RPMI8226 (cell line): ENCODE measurements around the gene TMCC2.
"Not testable (repeated sequence)": the region's sequence is repeated elsewhere in the genome, so short reads cannot be mapped to it uniquely, and the experiment has no call there.

Source experiments
- DNase-seq: peaks from one replicate; pipeline ENCODE4 v3.0.0-alpha.2; 2015

TMCC2 gene

GRCh38 chr1:205283270-205284147 lies 55.8 kb downstream of the TMCC2 start:
- DNase-seq = peak; percentile 62

DNA sequence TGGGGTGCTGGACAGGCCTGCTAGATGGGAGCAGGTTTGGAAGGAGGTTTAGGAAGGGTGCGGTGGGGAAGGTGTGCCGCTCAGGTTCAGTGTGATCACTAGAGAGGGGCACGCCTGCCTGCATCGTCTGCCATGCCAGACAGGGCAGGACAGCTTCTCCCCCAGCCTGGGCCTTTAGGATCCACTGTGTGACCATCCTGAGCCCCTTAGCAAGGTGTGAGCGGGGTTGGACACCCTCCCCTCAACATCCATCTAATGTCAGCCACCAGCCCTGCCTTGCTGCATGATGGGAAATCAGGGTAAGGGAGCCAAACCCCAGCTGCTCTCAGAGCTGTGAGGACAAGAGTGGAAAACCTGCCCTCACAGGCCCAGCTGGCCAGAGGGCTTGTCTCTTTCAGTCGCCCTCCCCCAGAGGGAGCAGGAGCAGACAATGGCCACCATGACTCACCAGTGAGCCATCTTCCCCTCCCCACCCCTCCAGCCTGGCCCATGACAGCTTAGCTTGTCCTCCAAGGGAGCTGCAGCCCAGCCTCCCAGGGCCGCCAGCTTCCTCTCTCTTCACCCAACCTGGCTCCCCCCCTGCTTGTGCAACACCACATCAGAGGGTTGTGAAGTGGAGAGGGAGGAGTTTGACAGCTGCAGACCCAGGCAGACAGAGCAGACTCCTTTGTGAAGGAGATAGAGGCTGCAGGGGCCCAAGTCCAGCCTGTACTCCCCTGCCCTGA lies 56.8 kb downstream of the TMCC2 start:
- DNase-seq = peak; percentile 98

- peak; percentile 84 for DNase-seq
Measured at GRCh38 chr1:205285381-205286101, 57.8 kb downstream of the TMCC2 start.

GRCh38 chr1:205286335-205286950 lies 58.7 kb downstream of the TMCC2 start:
- DNase-seq = peak; percentile 93

DNA sequence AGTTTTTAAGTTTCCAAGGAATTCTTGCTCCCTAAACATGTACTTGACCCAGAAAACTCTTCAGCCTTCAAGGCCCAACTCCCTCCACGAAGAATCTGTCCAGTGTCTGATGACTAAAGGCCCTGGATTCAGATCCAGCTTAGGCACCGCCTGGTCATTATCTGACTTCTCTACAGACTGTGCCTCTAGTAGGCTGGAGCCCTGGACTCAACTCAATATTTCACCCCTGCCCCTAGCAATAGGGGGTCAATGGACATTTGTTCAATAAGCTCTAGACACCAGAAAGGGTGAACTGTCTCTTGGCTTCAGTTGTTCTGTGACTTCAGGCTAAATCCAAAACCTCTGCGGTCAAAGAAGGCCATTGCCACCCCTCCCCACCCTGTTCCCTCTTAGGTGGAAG lies 59.3 kb downstream of the TMCC2 start:
- DNase-seq = no peak

DNA sequence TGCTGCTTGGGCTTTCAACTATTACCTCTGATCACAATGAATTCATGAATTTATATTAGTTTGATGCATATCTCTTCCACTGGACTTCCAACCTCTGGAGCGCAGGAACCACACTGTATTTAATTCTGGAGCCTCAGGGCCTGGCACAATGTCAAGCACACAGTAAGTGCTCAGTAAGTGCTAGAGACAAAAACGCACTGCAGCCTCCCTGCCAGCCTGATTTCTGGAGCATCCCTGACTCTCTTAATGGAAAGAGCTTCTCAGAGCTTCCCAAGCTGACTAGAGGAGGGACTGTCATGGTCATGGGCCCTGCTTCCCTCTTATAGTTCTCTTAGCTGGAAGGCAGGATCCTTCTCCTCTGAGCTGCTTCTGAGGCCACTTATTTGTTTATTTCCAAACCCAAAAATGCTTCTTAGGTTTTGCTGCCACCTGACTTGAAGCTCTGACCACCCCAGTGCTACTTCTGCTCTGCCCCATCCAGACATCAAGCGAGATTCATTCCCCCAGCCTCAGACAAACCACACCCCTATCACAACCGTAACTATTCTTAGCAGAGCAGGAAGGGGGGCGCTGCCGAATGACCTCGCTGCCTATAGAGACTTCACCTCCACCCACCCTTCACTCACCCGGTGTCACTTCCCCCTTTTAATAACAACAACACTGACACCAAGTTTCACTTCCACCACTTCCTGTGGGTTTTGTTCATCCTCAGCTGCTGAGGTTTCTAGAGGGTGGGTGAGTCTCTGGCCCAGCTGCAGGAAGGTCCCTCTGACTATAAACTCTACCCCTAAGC lies 60.2 kb downstream of the TMCC2 start:
- DNase-seq = peak; percentile 99

DNA sequence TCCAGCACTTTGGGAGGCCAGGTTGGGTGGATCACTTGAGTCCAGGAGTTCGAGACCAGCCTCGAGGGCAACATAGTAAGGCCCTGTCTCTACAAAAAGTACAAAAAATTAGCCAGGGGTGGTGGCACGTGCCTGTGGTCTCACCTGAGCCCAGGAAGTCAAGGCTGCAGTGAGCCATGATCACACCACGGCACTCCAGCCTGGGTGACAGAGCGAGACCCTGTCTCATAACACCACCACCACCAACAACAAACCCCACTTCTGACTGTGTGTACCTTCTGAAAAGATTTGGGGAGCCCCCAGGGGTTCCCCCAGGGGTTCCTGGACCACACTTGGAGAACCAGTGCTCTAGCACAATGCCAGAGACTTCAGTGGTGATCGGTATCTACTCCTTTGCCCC lies 63.9 kb downstream of the TMCC2 start:
- DNase-seq = no peak

- DNase-seq = no peak
Measured at GRCh38 chr1:205293350-205294074, 65.8 kb downstream of the TMCC2 start.

DNA sequence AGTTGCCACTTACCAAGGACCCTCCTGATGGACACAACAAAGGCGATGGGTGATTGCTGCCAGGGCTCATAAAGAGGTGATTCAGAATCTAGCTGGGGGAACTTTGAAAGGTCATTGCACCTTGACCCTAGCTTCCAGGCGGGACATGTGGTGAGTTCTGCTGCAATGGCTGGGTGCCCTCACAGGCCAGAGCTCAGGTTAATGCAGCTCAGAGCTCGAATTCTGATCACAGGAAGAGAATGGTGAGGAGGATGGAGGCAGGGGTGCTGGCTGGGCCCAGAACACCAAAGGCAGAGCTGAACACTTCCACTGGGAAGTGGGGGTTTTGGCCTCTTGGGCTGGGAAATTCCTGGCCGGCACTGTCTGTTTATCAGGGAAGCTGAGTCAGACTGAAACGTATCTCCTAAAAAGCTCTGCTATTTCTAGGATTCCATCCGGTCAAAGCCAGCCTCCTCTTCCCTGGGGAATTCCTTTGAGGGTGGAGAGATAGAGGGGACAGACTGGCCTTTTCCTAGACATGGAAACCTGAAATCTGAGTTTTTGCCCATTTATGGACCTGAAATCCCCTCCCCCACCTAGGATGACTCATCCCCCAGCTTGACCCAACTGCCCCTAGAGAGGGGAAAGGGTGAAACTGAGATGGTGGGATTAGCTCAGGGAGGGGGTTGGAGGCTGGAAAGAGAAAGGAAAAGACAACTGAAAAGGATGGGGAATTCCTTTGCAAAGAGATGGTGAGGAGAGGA lies 66.6 kb downstream of the TMCC2 start:
- DNase-seq = no peak

- no peak for DNase-seq
Measured at GRCh38 chr1:205294934-205295333, 67.2 kb downstream of the TMCC2 start.

GRCh38 chr1:205296154-205296553 lies 68.4 kb downstream of the TMCC2 start:
- no peak for DNase-seq

GRCh38 chr1:205297546-205298177 lies 69.9 kb downstream of the TMCC2 start:
- not testable (repeated sequence) for DNase-seq

DNA sequence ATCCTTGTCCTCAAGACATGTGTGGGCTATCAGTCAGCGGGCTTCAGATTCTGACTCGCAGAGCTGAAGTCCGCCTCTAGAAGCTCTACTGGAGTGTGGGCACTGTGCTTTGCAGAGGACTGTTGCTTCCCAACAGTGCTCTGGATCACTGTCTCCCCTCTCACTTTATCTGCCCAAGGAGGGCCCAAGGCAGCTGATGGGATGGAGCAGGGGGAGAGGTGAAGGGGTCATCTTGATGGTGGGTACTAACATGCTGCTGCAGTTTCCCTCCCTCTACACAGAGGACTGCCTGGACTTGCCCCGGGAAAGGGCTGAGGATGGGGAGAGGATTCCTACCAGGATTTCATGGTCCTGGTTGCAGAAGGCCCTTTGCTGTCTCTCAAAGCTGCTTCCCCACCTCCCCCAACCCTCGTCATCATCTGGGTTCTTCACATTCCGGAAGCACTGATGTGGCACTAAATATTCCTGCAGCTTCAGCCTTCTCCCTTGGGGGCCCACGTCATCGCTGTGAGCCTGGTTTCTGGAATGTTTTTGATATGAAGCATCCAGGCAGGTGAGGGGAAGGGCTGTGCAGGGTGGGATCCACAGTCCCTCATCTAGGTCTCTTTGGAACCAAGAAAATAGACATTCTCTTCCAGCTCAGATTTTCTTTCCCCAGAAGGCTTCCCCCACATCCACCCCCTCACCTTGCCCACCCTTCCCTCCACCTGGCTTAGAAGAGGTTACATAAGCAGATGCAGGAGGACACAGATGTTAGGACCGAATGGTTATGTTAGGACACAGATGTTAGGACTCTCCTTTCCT lies 70.6 kb downstream of the TMCC2 start:
- no peak for DNase-seq

DNA sequence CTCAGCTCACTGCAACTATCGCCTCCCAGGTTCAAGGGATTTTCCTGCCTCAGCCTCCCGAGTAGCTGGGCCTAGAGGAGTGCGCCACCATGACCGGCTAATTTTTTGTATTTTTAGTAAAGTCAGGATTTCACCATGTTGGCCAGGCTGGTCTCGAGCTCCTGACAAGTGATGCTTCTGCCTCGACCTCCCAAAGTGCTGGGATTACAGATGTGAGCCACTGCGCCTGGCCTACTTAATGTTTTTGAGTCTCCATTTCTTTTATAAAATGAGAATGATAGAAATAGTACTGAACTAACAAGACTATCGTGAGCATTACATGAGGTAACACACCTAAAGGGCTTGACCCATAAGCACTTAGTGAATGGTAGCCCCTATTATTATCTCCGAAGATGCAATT lies 72.4 kb downstream of the TMCC2 start:
- DNase-seq = no peak

- DNase-seq = peak; percentile 95
Measured at GRCh38 chr1:205301205-205301821, 73.6 kb downstream of the TMCC2 start.

DNA sequence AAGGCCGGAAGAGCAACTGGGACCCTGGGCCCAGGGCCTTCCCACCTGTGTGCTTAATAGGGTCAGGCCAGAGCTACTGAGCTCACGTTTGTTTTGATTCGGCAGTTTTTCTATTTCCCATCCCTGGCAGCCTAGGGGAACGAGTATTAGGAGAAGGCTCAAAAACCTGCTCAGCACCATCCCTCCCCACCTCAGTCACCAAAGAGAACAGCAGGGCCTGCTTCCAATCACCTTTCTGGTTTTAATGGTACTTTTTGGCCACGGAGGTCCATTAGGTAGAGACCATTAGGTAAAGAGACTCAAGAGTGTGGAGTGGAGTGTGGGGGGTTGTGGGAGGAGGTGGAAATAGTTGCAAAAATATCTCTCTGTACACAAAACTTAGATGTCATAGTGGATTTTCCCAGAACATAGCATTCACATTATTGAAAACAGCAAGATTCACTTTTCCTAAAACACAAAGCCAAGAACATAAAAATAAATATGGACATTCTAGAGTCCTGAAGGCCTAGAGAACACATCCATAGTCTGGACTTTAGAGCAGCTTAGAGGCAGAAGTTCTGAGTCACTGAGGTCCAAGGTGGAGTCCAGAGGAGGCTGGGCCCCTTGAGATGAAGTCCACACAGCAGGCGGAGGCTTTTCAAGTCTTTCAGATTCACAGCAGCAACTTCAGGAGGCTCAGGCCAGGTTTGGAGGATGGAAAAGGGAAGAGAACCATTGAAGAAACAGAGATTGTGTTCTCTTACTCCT lies 74.3 kb downstream of the TMCC2 start:
- peak; percentile 17 for DNase-seq

DNA sequence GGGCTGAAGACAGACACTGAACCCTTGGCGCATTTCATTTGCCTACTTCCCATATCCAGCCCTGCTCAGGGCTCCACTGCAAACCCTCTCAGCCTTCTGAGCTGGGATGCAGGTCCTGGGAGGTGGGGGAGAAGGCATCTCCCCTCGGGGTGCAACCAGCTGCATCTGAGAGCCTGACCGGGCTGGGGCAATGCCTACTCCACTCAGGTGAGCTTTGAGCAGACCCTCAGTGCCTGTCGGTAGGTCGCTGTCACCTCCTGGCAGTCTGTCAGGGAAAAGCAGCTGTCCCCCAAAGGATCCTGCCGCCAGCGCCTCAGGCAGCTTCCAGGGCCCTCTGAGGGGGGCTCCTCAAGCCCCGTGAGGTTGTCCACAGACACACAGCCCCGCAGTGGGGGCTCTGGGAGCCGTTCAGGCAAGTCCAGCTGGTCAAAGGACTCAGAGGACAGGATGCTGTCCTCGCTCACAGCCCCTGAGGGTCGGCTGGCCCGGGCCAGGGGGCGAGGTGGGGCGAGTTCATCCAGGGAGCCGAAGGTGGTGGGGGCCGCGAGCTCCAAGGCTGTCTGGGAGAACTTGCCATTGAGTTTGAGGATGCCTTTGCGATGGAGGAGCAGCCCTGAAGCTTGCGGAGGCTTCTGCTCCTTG lies 75.6 kb downstream of the TMCC2 start:
- no peak for DNase-seq
